H1 (cell line): ENCODE measurements around the gene RRAGB. TPM values are rescaled to one million over a fixed set of nuclear protein-coding genes. Genes with fewer than 3 reads are reported as not detected.

Experiments
- CTCF ChIA-PET: fragments of 300-600 bp; sonication (Branson Sonifier 250); formaldehyde crosslinking; loops from one replicate; lab custom pipeline; 2021; ENCODE audit not compliant: partially characterized antibody; lab: Charles Lee
- POLR2A ChIA-PET: fragments of 300-600 bp; sonication (Branson Sonifier 250); formaldehyde crosslinking; loops from one replicate; lab custom pipeline; 2021; ENCODE audit warnings: inconsistent platforms; ENCODE audit not compliant: partially characterized antibody; lab: Charles Lee
- DNase-seq, 2 experiments: peaks; one replicate each; pipeline versions ENCODE4 v3.0.0 to v3.0.0-alpha.2; 2010 to 2022; ENCODE audit warnings: low spot score in 2 of 2, low read depth in 1 of 2, mixed read lengths in 1 of 2
- FAIRE-seq: peaks from 2 replicates; lab custom pipeline; 2011; peaks lifted over from hg19 to GRCh38; lab: Jason Lieb, UNC
- H2AFZ ChIP-seq: 2 replicates; pipeline ENCODE4 v1.8.1; 2012; ENCODE audit warnings: low read length, inconsistent platforms
- H2AK5ac ChIP-seq: 2 replicates; pipeline ENCODE4 v1.6.1; 2013; ENCODE audit warnings: low read depth, low read length
- H2BK120ac ChIP-seq: replicated peaks from 2 replicates; pipeline ENCODE3; 2013; ENCODE audit warnings: low read depth, low read length, inconsistent platforms
- H2BK12ac ChIP-seq: 2 replicates; pipeline ENCODE4 v1.6.1; 2013; ENCODE audit warnings: low read depth, low read length
- H2BK15ac ChIP-seq: 2 replicates; pipeline ENCODE4 v1.6.1; 2013; ENCODE audit warnings: low read length
- H2BK20ac ChIP-seq: 2 replicates; pipeline ENCODE4 v1.6.1; 2013; ENCODE audit warnings: low read length
- H2BK5ac ChIP-seq: 2 replicates; pipeline ENCODE4 v1.6.1; 2013; ENCODE audit warnings: low read depth, low read length
- H3K14ac ChIP-seq: 2 replicates; pipeline ENCODE4 v1.6.1; 2013; ENCODE audit warnings: inconsistent platforms; ENCODE audit not compliant: insufficient read length
- H3K18ac ChIP-seq: 2 replicates; pipeline ENCODE4 v1.6.1; 2013; ENCODE audit warnings: low read length; ENCODE audit errors: extremely low read depth
- H3K23ac ChIP-seq: 2 replicates; pipeline ENCODE4 v1.6.1; 2013; ENCODE audit warnings: inconsistent platforms; ENCODE audit not compliant: insufficient read length
- H3K23me2 ChIP-seq: 2 replicates; pipeline ENCODE4 v1.6.1; 2013; ENCODE audit warnings: low read depth, low read length
- H3K27ac ChIP-seq: 2 replicates; pipeline ENCODE4 v1.6.1; 2011; ENCODE audit warnings: low read depth, low read length, inconsistent platforms
- H3K27me3 ChIP-seq, 4 experiments: replicated peaks in 1 of 4; 1 replicate in 1 of 4; 2 replicates in 3 of 4; pipeline versions ENCODE4 v1.6.1 to v1.8.1; 2011 to 2013; ENCODE audit warnings: low read length in 3 of 4, mild to moderate bottlenecking in 3 of 4, inconsistent platforms in 2 of 4, mixed read lengths in 2 of 4, moderate library complexity in 1 of 4; ENCODE audit not compliant: control insufficient read depth in 3 of 4, insufficient read depth in 3 of 4; ENCODE audit errors: extremely low read depth in 1 of 4
- H3K36me3 ChIP-seq, 4 experiments: 2 replicates each; pipeline versions ENCODE4 v1.6.1 to v1.8.1; 2011 to 2013; ENCODE audit warnings: mild to moderate bottlenecking in 4 of 4, low read length in 3 of 4, moderate library complexity in 2 of 4, control low read depth in 1 of 4, inconsistent platforms in 1 of 4; ENCODE audit not compliant: insufficient read depth in 4 of 4, control insufficient read depth in 2 of 4
- H3K4ac ChIP-seq: replicated peaks from 2 replicates; pipeline ENCODE3; 2013; ENCODE audit warnings: low read length, low read depth, mixed read lengths, inconsistent platforms; ENCODE audit not compliant: insufficient read length
- H3K4me1 ChIP-seq, 4 experiments: replicated peaks in 1 of 4; 1 replicate in 1 of 4; 2 replicates in 3 of 4; pipeline versions ENCODE4 v1.6.1 to v1.8.1; 2011 to 2013; ENCODE audit warnings: low read length in 3 of 4, inconsistent platforms in 2 of 4, mixed read lengths in 1 of 4; ENCODE audit not compliant: insufficient read depth in 4 of 4, control insufficient read depth in 3 of 4
- H3K4me2 ChIP-seq, 2 experiments: 2 replicates each; pipeline versions ENCODE4 v1.6.1 to v1.8.1; 2011 to 2013; ENCODE audit warnings: low read depth in 2 of 2, low read length in 2 of 2, control low read depth in 1 of 2, inconsistent platforms in 1 of 2, mild to moderate bottlenecking in 1 of 2; ENCODE audit not compliant: insufficient read depth in 1 of 2
- H3K4me3 ChIP-seq, 4 experiments: fragments of 200-600, 300-600 bp in 1 of 4; sonication (generic), shearing (Covaris generic), sonication (Bioruptor Twin) in 1 of 4; 2 replicates each; pipeline versions ENCODE4 v1.5.1 to v1.8.1; 2011 to 2016; ENCODE audit warnings: low read length in 4 of 4, low read depth in 3 of 4, control low read depth in 2 of 4, inconsistent platforms in 2 of 4, mild to moderate bottlenecking in 2 of 4, mixed read lengths in 1 of 4, moderate library complexity in 1 of 4; ENCODE audit not compliant: insufficient read depth in 2 of 4; ENCODE audit errors: extremely low read depth in 1 of 4
- H3K56ac ChIP-seq: replicated peaks from 2 replicates; pipeline ENCODE3; 2013; ENCODE audit warnings: low read depth, mild to moderate bottlenecking, mixed read lengths, low read length, inconsistent platforms; ENCODE audit not compliant: insufficient read length
- H3K79me1 ChIP-seq: 2 replicates; pipeline ENCODE4 v1.6.1; 2013; ENCODE audit warnings: low read depth, low read length, control low read depth
- H3K79me2 ChIP-seq, 2 experiments: 2 replicates each; pipeline versions ENCODE4 v1.6.1 to v1.8.1; 2012 to 2013; ENCODE audit warnings: low read length in 2 of 2, mild to moderate bottlenecking in 2 of 2, inconsistent platforms in 1 of 2; ENCODE audit not compliant: insufficient read depth in 2 of 2, control insufficient read depth in 1 of 2
- H3K9ac ChIP-seq, 4 experiments: replicated peaks in 1 of 4; 1 replicate in 1 of 4; 2 replicates in 3 of 4; pipeline versions ENCODE4 v1.6.1 to v1.8.1; 2011 to 2013; ENCODE audit warnings: low read depth in 3 of 4, low read length in 3 of 4, control low read depth in 2 of 4, mild to moderate bottlenecking in 2 of 4, moderate library complexity in 2 of 4, inconsistent platforms in 1 of 4; ENCODE audit errors: extremely low read depth in 1 of 4
- H3K9me3 ChIP-seq, 2 experiments: 2 replicates each; pipeline versions ENCODE4 v1.6.1 to v1.8.1; 2012 to 2013; ENCODE audit warnings: mild to moderate bottlenecking in 2 of 2, moderate library complexity in 2 of 2, control low read depth in 1 of 2, inconsistent platforms in 1 of 2, low read depth in 1 of 2, low read length in 1 of 2, mixed read lengths in 1 of 2; ENCODE audit not compliant: insufficient read depth in 2 of 2
- H4K20me1 ChIP-seq, 2 experiments: replicated peaks in 1 of 2; 2 replicates each; pipeline versions ENCODE3 to v1.8.1; 2011 to 2013; ENCODE audit warnings: inconsistent platforms in 2 of 2, low read length in 2 of 2, mild to moderate bottlenecking in 1 of 2; ENCODE audit not compliant: insufficient read depth in 2 of 2, control insufficient read depth in 1 of 2
- H4K5ac ChIP-seq: 2 replicates; pipeline ENCODE4 v1.6.1; 2013; ENCODE audit warnings: low read length, low read depth, mixed read lengths, inconsistent platforms; ENCODE audit not compliant: insufficient read length
- H4K8ac ChIP-seq: 2 replicates; pipeline ENCODE4 v1.8.0; 2013; ENCODE audit warnings: mild to moderate bottlenecking, moderate library complexity, low read length, inconsistent platforms; ENCODE audit not compliant: insufficient read depth; ENCODE audit errors: extremely low read depth
- H4K91ac ChIP-seq: replicated peaks from 2 replicates; pipeline ENCODE3; 2013; ENCODE audit warnings: low read length, mixed read lengths, inconsistent platforms; ENCODE audit not compliant: insufficient read length
- CHD7 ChIP-seq: fragments of 300-600 bp; sonication (generic); IDR thresholded peaks from 2 replicates; pipeline ENCODE4 v1.7.1; 2012; ENCODE audit warnings: low read length, moderate library complexity, mild to moderate bottlenecking, inconsistent platforms; ENCODE audit not compliant: insufficient replicate concordance
- WGBS, 2 experiments: shearing (Covaris generic) in 1 of 2; methylation state at CpG; one replicate each; pipeline versions ENCODE4 v1.1.6 to v1.1.7; 2013 to 2015; ENCODE audit warnings: low lambda C conversion rate in 2 of 2, mixed read lengths in 2 of 2, inconsistent platforms in 1 of 2, low coverage in 1 of 2, missing lambda C conversion rate in 1 of 2; ENCODE audit not compliant: insufficient replicate concordance in 2 of 2, insufficient coverage in 1 of 2, insufficient read length in 1 of 2; ENCODE audit errors: extremely low coverage in 1 of 2, missing lambda C conversion rate in 1 of 2; 5-methylcytosine and 5-hydroxymethylcytosine counted together
- polyA plus RNA-seq, 7 experiments: library from polyadenylated mRNA; depleted of rRNA in 3 of 7; stranded (reverse) in 5 of 7; unstranded in 2 of 7; fragments of >200 nt in 5 of 7; fragments of 200-250 nt in 2 of 7; gene quantifications; 1 replicate in 5 of 7; 2 replicates in 1 of 7; 4 replicates in 1 of 7; pipeline versions ENCODE4 v1.2.1 to v1.2.3, GENCODE V29; 2011 to 2013; ENCODE audit warnings: missing spikeins in 2 of 7, mixed read lengths in 2 of 7
- total RNA-seq: library from RNA; stranded (reverse); fragmentation: NEBNext Ultra II Directional; extraction: Animal tissue kit (Norgen Biotek cat#: 25700); gene quantifications from 2 replicates; pipeline ENCODE4 v1.2.1, GENCODE V29; 2021

The RRAGB gene
- total and polyA plus RNA-seq, 2 of the 8 experiments (the other 6 are each of a cell fraction or from before 2014, with no cell fraction given) = 5.8 to 6.8 TPM

GRCh38 chrX:55787727-55788126, 70.2 kb downstream of the RRAGB start:
- Histone ChIP-seq H4K91ac (no peak overlapping the region), H2BK12ac (no peak overlapping the region), H3K9me3 (no peaks in the 10 kb centered on the region), H3K14ac (no peak overlapping the region), H3K56ac (no peak overlapping the region), H3K9ac (no peak overlapping the region), H3K23ac (no peak overlapping the region), H3K79me2 (no peaks in the 10 kb centered on the region), H4K20me1 (no peaks in the 10 kb centered on the region), H3K4ac (no peak overlapping the region), H3K36me3 (no peaks in the 10 kb centered on the region), H2BK120ac (no peak overlapping the region), H3K27me3 (no peaks in the 10 kb centered on the region), H2AK5ac (no peak overlapping the region), H4K5ac (no peak overlapping the region), H2BK5ac (no peak overlapping the region), H3K23me2 (no peaks in the 10 kb centered on the region), H2BK15ac (no peak overlapping the region), H2AFZ (no peak overlapping the region), H4K8ac (no peak overlapping the region), H3K4me2 (no peak overlapping the region), H3K18ac (no peak overlapping the region), H2BK20ac (no peak overlapping the region), H3K79me1 (no peaks in the 10 kb centered on the region), H3K4me1 (no peaks in the 10 kb centered on the region), H3K27ac (no peak overlapping the region), H3K4me3 (no peak overlapping the region)
- 83% methylated on average over 1 of the region's 2 CpGs; no CpG with 5 or more reads in 1 of the 2 experiments for WGBS, 2 experiments
- DNase-seq = no peak
- ChIA-PET CTCF (no interaction called here), POLR2A (no interaction called here)
- no peak for FAIRE-seq
- no peak for TF ChIP-seq CHD7
